Astrocyte (in vitro differentiated cells and primary cell): ENCODE data around the gene WSB1.

Source experiments
- EZH2 ChIP-seq: IDR thresholded peaks from 2 replicates; pipeline ENCODE4 v1.6.1; 2012; ENCODE audit warnings: mild to moderate bottlenecking, low read length, inconsistent platforms; ENCODE audit not compliant: insufficient read depth
- TF ChIP-seq, protein P1 (sequence below): IDR thresholded peaks from 2 replicates; pipeline ENCODE4 v1.5.1; 2011; ENCODE audit warnings: low read depth, mild to moderate bottlenecking, inconsistent platforms, low read length, moderate library complexity; ENCODE audit not compliant: insufficient read depth

DNA sequence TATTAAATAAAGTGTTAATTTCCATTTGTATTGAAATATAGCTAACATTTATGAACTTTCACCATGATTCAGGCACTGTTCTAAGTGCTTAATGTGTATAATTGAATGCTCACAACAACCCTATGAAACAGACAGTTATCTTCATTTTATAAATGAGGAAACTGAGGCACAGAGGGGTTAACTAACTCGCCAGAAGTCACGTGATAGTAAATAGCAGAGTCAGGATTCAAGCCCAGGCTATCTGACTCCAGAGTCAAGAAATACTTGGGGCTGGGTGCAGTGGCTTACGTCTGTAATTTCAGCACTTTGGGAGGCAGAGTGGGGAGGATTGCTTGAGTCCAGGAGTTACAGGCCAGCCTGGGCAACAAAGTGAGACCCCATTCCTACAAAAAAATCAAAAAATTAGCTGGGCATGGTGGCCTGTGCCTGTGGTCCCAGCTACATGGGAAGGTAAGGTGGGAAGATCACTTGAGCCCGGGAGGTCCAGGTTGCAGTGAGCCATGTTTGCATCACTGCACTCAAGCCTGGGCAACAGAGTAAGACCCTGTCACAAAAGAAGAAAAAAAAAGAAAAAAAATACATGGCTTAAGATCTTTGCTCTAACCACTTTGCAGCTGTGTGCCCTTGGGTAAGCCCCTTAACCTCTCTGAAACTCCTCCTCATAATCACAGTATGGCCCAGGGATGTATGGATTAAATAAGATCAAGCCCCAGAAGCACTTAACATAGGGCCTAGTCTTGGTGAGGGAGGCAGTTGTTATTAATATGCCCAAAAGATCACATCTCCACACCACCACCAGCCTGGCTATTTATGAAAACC lies 29.0 kb downstream of the WSB1 start:
- TF ChIP-seq, protein P1, sequence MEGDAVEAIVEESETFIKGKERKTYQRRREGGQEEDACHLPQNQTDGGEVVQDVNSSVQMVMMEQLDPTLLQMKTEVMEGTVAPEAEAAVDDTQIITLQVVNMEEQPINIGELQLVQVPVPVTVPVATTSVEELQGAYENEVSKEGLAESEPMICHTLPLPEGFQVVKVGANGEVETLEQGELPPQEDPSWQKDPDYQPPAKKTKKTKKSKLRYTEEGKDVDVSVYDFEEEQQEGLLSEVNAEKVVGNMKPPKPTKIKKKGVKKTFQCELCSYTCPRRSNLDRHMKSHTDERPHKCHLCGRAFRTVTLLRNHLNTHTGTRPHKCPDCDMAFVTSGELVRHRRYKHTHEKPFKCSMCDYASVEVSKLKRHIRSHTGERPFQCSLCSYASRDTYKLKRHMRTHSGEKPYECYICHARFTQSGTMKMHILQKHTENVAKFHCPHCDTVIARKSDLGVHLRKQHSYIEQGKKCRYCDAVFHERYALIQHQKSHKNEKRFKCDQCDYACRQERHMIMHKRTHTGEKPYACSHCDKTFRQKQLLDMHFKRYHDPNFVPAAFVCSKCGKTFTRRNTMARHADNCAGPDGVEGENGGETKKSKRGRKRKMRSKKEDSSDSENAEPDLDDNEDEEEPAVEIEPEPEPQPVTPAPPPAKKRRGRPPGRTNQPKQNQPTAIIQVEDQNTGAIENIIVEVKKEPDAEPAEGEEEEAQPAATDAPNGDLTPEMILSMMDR = no peak
- no peak for TF ChIP-seq EZH2
